Activated gamma-delta T cell treated with anti-CD3 and anti-CD28 coated beads, Interleukin-2, amount 50 U/mL, for 16 hours (primary cell): ENCODE results near the gene SMS.
"Not testable (repeated sequence)": the region's sequence is repeated elsewhere in the genome, so short reads cannot be mapped to it uniquely, and the experiment has no call there.

Experiments used
- DNase-seq: peaks from one replicate; pipeline ENCODE4 v3.0.0-alpha.2; 2020; ENCODE audit warnings: low read depth

Gene SMS

GRCh38 chrX:21952624-21953023 is 12.1 kb downstream of the SMS start:
- DNase-seq = no peak

- DNase-seq = not testable (repeated sequence)
Observed at GRCh38 chrX:21953195-21953830, 12.8 kb downstream of the SMS start.

DNA sequence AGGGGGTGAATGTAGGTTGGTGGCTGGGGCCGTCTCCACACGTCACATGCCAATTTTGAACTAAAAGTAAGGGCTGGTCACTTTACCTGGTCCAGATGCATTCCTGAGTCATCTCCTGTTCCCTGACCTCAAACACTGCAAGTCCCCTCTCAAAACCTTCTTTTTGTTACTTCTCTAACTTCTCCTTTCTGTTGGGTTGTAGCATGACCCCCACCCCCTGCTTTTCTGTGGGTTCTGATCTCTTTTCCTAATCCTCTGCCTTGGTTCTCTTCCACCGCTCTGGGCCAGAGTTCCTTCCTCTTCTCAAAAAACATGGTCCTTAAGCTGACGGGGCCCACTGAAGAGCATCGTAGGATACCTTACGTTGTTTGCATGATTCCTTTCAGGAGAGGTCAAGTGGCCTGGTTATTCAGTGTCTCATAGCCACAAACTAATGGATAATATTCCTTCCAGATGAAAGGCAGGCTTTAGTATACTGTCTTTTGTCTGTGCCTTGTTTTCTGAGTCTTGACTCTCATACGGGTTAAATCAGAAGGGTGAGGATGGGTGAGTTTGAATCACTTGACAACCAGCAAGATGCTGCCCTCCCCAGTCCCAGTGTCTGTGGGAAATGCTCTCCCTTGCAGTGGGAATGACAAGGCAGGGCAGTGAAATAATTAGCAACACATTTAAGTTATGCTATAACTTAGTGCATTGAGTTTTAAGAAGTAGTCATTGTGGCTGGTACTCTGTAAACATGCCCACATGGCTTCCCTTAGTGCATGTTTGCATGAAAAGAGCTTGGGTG is 15.1 kb downstream of the SMS start:
- DNase-seq = no peak

DNA sequence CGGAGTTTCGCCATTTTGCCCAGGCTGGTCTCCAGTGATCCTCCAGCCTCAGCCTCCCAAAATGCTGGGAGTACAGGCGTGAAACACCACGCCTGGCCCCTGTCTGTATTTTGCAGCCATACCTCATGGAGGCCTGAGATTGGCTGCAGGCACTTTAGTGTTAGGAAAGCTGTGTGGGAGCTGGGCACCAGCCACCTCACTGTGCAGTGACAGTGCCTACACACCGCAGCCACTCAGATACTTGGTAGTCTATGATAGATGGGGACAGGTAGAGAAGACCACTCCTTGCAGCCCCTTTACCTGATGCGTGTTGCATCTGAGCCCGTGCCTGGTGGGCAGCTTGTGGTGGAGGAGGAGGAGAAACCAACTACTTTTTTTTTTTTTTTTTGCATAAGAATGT is 16.3 kb downstream of the SMS start:
- no peak for DNase-seq

DNA sequence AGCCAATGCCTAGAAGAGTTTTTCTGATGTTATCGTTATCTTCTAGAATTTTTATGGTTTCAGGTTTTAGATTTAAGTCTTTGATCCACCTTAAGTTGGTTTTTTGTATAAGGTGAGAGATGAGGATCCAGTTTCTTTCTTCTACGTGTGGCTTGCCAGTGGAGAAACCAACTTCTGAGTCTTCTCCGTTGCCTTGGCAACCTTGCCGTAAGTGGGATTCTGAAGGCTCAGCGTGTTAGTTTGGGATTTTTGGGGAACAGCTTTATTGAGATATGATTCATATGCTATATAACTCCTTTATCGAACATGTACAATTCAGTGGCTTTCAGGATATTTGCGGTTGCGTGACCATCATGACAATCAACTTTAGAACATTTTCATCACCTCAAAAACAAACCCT is 17.7 kb downstream of the SMS start:
- no peak for DNase-seq

- no peak for DNase-seq
Observed at GRCh38 chrX:21958916-21959315, 18.4 kb downstream of the SMS start.

DNA sequence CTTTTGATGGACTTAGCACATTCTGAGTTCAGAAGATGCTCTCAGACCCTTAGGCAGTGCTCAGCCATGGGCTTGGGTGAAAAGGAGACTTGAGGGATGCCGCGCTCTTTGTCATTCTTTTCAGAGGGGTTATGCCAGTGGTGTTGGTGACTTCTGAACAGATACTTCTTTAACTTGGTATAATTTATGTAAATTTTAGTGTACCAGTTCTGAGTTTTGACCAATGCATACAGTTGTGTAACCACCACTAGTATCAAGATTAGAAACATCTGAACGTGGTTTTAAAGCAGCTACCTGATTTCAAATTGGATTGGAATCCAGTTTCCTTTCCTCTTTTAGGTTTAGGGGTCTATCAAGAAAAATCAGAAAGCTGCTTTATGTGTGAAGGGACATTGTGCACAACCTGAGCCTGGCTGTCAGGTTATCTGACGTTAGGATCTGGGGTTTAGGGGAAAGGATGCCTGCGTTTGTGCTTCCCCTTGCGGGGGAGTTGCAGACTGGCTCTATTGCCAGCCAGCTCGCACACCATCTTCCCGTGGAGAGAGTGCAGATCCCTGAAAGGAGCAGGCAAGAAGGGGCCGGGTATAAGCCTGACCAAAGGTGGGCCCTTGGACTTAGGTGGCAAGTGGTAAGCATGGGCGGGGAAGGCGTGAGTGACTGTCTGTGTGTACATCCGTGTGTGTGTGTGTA is 19.0 kb downstream of the SMS start:
- DNase-seq = no peak

DNA sequence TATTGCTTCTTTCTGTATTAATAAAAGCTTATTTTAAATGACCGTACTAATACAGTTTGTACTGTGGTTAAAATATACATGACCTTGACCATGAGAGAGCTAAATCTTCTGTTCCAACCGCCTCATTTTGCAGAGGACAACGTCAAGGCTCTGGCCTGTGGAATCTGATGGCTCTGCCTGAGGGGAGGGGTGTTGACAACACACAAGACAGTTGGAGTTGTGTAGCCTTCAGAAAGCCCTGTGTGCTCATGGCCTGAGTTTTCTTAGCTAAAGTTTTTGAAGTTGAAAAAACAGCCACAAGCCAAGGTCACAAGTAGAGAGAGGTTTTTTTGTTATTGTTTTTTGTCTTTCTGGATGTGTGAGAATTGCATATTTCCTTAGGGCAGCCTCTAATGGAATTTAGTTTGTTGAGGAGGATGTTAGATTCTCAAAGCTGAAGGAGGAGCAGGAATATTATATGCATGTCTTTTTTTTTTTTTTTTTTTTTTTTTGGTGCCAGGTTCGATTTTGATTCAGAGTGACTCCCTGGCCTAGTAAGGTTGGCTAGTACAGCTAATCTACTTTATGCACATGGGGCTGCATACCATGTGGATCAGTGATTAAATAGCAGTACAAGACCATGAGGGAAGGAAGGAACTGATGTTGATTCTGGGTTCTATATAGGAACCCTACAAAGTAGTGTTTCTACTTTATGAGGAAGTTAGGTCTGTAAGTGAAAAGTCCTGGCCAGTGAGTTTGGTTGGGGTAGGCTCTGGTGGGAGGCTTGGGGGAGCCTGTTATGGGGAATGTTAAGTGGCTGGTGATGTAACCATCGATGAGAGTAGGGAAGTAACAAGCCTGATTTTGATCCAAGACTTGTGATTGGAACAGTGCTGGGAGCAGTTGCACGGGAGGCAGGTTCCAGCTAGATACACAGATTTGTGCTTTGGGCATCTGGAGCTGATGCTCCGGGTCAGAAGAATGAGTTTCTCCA is 20.3 kb downstream of the SMS start:
- DNase-seq = no peak

DNA sequence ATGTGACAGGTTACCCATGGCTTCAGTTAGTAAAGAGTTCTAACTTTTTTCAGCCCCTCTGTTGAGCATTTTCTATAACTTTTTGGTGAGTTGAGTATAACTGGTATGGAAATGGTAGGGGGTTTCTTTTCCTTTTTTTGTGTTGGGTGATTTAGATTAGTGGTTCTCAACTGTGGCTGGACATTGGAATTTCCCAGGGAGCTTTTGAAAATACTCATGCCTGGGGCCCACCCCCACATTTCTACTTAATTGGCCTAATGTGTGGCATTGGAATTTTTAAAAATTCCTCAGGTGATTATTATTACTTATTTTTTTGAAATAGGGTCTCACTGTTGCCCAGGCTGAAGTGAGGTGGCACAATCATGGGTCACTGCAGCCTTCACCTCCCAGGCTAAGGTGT is 21.9 kb downstream of the SMS start:
- no peak for DNase-seq

- DNase-seq = no peak
Observed at GRCh38 chrX:21963269-21963668, 22.8 kb downstream of the SMS start.

DNA sequence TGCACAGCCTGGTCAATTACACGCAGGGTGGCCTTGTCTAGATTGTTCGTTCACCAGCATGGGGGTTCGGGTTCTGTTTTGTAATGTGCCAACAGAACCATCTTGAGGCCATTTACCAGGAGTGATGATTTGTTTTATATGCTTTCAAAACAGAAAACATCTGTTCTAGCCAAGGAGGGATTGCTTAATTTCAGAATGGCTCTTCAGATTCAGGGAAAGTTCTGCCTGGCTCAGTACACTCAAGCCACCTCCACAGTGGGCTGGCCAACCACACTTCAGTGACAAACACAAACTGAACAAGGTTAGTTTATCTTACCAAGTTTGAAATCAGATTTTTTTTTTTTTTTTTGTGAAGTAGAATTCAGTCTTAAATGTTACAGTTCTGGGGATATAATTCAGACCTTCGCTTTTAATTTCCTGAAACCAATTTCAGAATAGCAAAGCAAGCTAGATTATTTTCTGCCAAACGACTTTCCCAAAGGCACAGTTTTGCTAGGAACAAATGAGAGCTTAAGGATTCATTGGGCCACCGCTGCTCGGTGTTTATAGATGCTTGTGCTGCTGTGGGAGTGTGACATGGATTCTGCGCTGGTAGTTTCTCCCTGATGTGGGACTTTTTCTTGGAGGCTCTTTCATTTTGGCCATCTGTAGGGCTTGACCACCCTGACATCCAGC is 23.4 kb downstream of the SMS start:
- DNase-seq = no peak

- no peak for DNase-seq
Observed at GRCh38 chrX:21966866-21967265, 26.4 kb downstream of the SMS start.

DNA sequence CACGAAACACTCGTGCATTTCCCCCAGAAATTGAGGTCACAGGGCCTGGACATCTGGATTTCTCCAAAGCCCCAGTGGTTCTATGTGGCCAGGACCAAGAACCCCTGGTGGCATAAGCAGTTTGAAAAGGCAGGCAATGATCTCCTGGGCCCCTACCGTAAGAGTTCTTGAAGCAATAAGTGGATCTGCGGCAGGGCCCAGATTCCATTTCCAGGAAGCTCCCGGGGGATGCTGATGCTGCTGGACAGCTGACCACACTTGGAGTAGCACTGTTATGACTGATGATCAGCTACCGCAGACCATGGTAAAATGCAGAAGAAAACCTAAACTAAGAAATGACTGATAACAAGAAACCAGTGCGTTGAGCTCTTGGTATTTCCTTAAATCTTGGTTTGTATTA is 27.8 kb downstream of the SMS start:
- no peak for DNase-seq

- no peak for DNase-seq
Observed at GRCh38 chrX:21970326-21970725, 29.8 kb downstream of the SMS start.

DNA sequence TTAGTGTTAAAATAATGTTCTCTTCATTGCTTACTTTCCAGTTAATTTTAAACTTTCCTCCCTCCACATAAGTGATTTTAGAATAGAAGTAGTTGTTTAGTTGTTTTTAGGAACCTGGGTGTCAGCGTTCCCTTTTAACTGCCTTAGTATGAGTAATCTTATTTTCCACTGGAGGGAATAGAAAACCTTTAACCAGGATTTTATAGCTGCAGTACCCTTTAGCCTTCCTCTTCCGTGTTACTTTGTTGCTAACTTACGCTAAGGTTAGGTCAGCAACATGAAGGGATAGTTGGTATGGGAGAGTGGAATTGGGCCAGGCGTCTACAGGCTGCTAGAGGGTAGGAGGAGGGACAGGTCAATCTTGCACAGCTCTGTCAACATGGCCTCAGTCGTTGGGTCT is 31.5 kb downstream of the SMS start:
- no peak for DNase-seq

DNA sequence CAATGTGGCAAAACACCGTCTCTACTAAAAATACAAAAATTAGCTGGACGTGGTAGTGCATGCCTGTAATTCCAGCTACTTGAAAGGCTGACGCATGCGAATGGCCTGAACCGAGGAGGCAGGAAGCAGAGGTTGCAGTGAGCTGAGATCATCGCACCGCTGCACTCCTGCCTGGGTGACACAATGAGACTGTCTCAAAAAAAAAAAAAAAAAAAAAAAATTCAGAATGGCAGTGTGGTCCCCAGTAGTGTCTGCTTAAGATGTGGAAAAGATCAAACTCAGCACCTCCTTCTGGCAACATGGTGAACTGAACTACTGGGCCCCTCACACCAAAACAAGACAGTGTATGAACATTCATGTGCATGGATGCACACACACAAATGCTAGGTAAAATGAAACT is 32.2 kb downstream of the SMS start:
- no peak for DNase-seq

GRCh38 chrX:21973321-21974010 is 33.0 kb downstream of the SMS start:
- DNase-seq = no peak

DNA sequence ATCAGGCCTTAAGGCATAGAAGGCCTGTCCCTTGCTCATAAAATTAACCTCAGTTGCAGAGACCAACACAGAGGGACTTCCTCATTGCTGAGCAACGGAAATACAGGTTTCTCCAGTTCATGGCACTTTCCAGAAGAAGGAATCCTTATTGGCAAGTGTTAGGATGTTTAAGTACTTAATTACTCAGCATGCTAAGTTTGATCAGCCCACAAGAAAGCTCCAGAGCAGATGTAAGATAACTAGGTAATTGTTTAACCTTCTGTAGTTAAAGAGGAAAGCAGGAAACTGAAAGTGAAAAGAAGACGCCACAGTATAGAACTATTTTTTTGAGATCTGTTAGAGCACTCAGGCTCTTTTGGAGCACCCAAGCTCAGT is 33.5 kb downstream of the SMS start:
- DNase-seq = no peak

DNA sequence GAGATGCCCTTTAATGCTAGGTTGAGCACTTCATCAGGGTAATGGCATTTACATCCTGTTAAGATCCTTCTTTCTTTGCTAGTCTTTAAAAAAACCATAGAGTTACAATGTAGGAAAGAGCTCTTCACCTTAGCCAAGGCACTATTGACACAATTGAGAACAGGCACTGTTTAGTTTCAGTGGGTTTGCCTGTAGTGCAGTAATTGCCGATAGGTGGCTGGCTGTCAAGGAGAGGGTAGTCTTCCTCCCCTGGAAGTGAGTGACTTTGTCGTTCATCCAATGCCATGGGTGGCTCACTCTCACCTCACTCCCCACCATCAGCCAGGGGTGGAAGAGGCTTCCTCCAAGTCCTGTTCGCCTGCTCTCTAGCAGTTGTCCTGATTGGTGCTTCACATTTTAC is 34.7 kb downstream of the SMS start:
- no peak for DNase-seq

GRCh38 chrX:21975812-21976211 is 35.3 kb downstream of the SMS start:
- no peak for DNase-seq

- no peak for DNase-seq
Observed at GRCh38 chrX:21978346-21978745, 37.8 kb downstream of the SMS start.
